Measurements from ENCODE around the gene FBXO34.
"Not testable (repeated sequence)": the region's sequence is repeated elsewhere in the genome, so short reads cannot be mapped to it uniquely, and the experiment has no call there.

The FBXO34 gene

GRCh38 chr14:55377236-55377635 lies 106.0 kb downstream of the FBXO34 start:
- no peak for DNase-seq (ENCODE audit: low read depth in 2 of 2)

- DNase-seq (ENCODE audit: low read depth in 2 of 2) = no peak
Observed at GRCh38 chr14:55381040-55381439, 109.8 kb downstream of the FBXO34 start.

- DNase-seq (ENCODE audit: low read depth in 2 of 2) = no peak
Observed at GRCh38 chr14:55381561-55381960, 110.3 kb downstream of the FBXO34 start.

- DNase-seq (ENCODE audit: low read depth in 2 of 2) = no peak
Observed at GRCh38 chr14:55382483-55382882, 111.3 kb downstream of the FBXO34 start.

GRCh38 chr14:55383056-55383466 lies 111.8 kb downstream of the FBXO34 start:
- not testable (repeated sequence) for DNase-seq (ENCODE audit: low read depth in 2 of 2)

GRCh38 chr14:55383541-55384140 lies 112.4 kb downstream of the FBXO34 start:
- DNase-seq (ENCODE audit: low read depth in 2 of 2) = no peak

GRCh38 chr14:55384536-55384935 lies 113.3 kb downstream of the FBXO34 start:
- DNase-seq (ENCODE audit: low read depth in 2 of 2) = no peak

GRCh38 chr14:55386037-55386808 lies 115.0 kb downstream of the FBXO34 start:
- no peak for DNase-seq (ENCODE audit: low read depth in 2 of 2)

- DNase-seq (ENCODE audit: low read depth in 2 of 2) = no peak
Observed at GRCh38 chr14:55387121-55387520, 115.9 kb downstream of the FBXO34 start.

GRCh38 chr14:55388160-55388559 lies 116.9 kb downstream of the FBXO34 start:
- no peak for DNase-seq (ENCODE audit: low read depth in 2 of 2)

- DNase-seq (ENCODE audit: low read depth in 2 of 2) = no peak
Observed at GRCh38 chr14:55389330-55389729, 118.1 kb downstream of the FBXO34 start.

GRCh38 chr14:55398679-55399078 lies 127.5 kb downstream of the FBXO34 start:
- no peak for DNase-seq (ENCODE audit: low read depth in 2 of 2)

- DNase-seq (ENCODE audit: low read depth in 2 of 2) = no peak
Observed at GRCh38 chr14:55399183-55399582, 128.0 kb downstream of the FBXO34 start.

GRCh38 chr14:55399852-55400251 lies 128.6 kb downstream of the FBXO34 start:
- no peak for DNase-seq (ENCODE audit: low read depth in 2 of 2)

GRCh38 chr14:55401751-55402150 lies 130.5 kb downstream of the FBXO34 start:
- DNase-seq (ENCODE audit: low read depth in 2 of 2) = no peak

Measured in stimulated activated CD4-positive, alpha-beta T cell treated with anti-CD3 and anti-CD28 coated beads, Interleukin-12 subunit alpha, Interleukin-12 subunit beta, amount 100 ng/mL, for 24 hours (primary cell).